Measurements from ENCODE around the gene CCDC24. TPM values are rescaled to one million over a fixed set of nuclear protein-coding genes. Genes with fewer than 3 reads are reported as not detected.
A peak's percentile ranks its signal among the peaks of the same experiment; 100 is the strongest.

The CCDC24 gene
- total and polyA plus RNA-seq, 8 donors = 3.9 to 45.9 (median 6.5) TPM

DNA sequence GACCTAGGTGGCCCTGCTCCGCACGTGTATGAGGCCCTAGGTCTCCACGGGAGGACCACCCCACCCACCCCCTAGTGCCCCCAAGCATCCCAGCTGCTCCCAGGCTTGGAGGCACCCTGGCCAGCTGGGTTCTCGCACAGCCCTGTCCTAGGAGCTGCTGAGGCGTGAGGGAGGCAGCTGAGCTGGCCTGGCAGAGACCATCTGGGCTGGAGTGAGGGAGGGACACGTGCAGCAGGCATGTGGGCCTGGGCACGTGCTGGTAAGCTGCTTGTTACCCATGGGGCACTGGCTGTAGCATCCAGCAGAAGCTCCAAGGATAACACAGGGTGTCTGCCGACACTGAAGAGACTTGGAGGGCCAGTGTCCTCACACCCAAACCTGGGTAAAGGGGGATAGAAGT, 29.8 kb downstream of the CCDC24 start:
- H3K4me1 ChIP-seq = no peaks in the 10 kb centered on the region
- no peaks in the 10 kb centered on the region for H3K36me3 ChIP-seq
- WGBS, 2 donors = 89 to 94% methylated on average over 8 of the region's 8 CpGs
- DNase-seq = peak in 1 of 6 donors; percentile 45
- intact Hi-C loops (cut with DNase I) = loop anchor here in 1 of 3 donors (10.0 kb wide), 1 partner anchor 246 kb away; no protein-coding TSS in a partner anchor
- no peaks in the 10 kb centered on the region for H3K9me3 ChIP-seq
- H3K4me3 ChIP-seq = no peak overlapping the region
- ATAC-seq = no peak
- no peak for FAIRE-seq
- TF ChIP-seq CTCF (IDR thresholded peaks at IDR 0.05) = no peak
- no peaks in the 10 kb centered on the region for H3K27me3 ChIP-seq
- no peak overlapping the region for H3K27ac ChIP-seq

GRCh38 chr1:44021581-44022321, 30.4 kb downstream of the CCDC24 start:
- 87 to 92% methylated on average over 10 of the region's 10 CpGs for WGBS, 2 donors
- no peak for FAIRE-seq
- TF ChIP-seq CTCF (IDR thresholded peaks at IDR 0.05) = no peak

GRCh38 chr1:44024031-44024902, 32.9 kb downstream of the CCDC24 start:
- 89 to 90% methylated on average over 14 of the region's 14 CpGs for WGBS, 2 donors
- peak in 2 of 6 donors; percentile 2 to 57 for DNase-seq

More at GRCh38 chr1:44021581-44022321, 30.4 kb downstream of the CCDC24 start:
- no peak overlapping the region for H3K4me3 ChIP-seq
- intact Hi-C loops (cut with DNase I) = loop anchor here in 1 of 3 donors (10.0 kb wide), 1 partner anchor 247 kb away; no protein-coding TSS in a partner anchor
- H3K27ac ChIP-seq = no peak overlapping the region
- no peaks in the 10 kb centered on the region for H3K36me3 ChIP-seq
- H3K4me1 ChIP-seq = no peaks in the 10 kb centered on the region
- H3K27me3 ChIP-seq = no peaks in the 10 kb centered on the region
- H3K9me3 ChIP-seq = no peaks in the 10 kb centered on the region
- ATAC-seq (no peak), DNase-seq (peak in 2 of 6 donors; percentile 3 to 27)

DNA sequence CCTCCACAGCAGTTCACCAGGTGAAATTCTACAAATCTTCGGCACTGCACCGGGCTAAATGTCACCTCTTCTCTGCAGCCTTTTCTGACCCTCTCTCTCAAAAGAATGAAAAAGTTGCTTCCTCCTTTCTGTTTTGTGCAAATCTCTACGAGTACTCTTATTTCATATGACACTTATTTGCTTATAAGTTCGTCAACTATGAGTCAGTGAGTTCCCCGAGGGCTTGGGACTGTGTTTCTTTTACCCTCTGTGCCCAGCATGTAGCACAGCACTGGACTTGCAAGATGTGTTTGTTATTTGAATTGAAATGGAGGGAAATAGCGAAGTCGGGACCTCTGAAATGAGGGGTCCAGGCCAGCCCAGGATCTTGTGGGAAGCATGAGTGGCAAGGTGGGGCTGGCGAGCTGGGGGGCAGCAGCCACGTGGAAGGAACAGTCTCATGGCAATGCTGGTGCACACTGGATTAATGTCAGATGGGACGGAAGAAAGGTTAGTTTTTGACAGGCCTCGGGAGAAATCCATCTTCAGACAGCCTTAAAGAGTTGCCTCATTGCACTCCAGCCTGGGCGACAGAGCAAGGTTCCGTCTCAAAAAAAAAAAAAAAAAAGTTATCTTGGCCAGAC, 33.6 kb downstream of the CCDC24 start:
- Histone ChIP-seq H3K4me3 (no peak overlapping the region), H3K9me3 (no peaks in the 10 kb centered on the region), H3K4me1 (peaks cover 0 to 5% (median 0%) of the 10 kb centered on the region in 3 donors), H3K27me3 (no peaks in the 10 kb centered on the region), H3K36me3 (no peaks in the 10 kb centered on the region), H3K27ac (no peak overlapping the region)
- TF ChIP-seq CTCF (IDR thresholded peaks at IDR 0.05) = no peak
- ATAC-seq (no peak), DNase-seq (no peak), FAIRE-seq (no peak)
- 86 to 90% methylated on average over 13 of the region's 13 CpGs for WGBS, 2 donors
- intact Hi-C loops (cut with DNase I) = loop anchor here in 1 of 3 donors (10.0 kb wide), 1 partner anchor 250 kb away; no protein-coding TSS in a partner anchor

More at GRCh38 chr1:44024031-44024902, 32.9 kb downstream of the CCDC24 start:
- Histone ChIP-seq H3K27me3 (no peaks in the 10 kb centered on the region), H3K4me3 (no peak overlapping the region), H3K36me3 (no peaks in the 10 kb centered on the region), H3K27ac (no peak overlapping the region), H3K9me3 (no peaks in the 10 kb centered on the region), H3K4me1 (peaks cover 0 to 3% (median 0%) of the 10 kb centered on the region in 3 donors)
- TF ChIP-seq CTCF (IDR thresholded peaks at IDR 0.05) = no peak
- no peak for ATAC-seq
- intact Hi-C loops (cut with DNase I) = loop anchor here in 1 of 3 donors (10.0 kb wide), 1 partner anchor 249 kb away; no protein-coding TSS in a partner anchor
- no peak for FAIRE-seq

Data from pancreas (tissue), 10 donors.